Breast epithelium (tissue), 3 donors: ENCODE measurements around the gene NABP1.

Experiments
- CTCF ChIP-seq, 3 donors: fragments of 450-650 bp; IDR thresholded peaks; one replicate each; pipeline ENCODE4 v1.5.1; 2016 to 2017; ENCODE audit warnings: antibody characterized with exemption in 3 of 3, mild to moderate bottlenecking in 3 of 3, moderate library complexity in 3 of 3
- POLR2A ChIP-seq: fragments of 450-650 bp; IDR thresholded peaks from one replicate; pipeline ENCODE4 v1.6.1; 2016; ENCODE audit warnings: antibody characterized with exemption, mild to moderate bottlenecking, moderate library complexity

GRCh38 chr2:191635333-191636234, 42.4 kb upstream of the NABP1 start:
- TF ChIP-seq CTCF (IDR thresholded peaks at IDR 0.05), result no peak
- TF ChIP-seq POLR2A, result no peak
